GM12874 (cell line): ENCODE results near the gene ACBD3.
A peak's percentile ranks its signal among the peaks of the same experiment; 100 is the strongest.

Experiments
- CTCF ChIP-seq: IDR thresholded peaks from 2 replicates; pipeline ENCODE4 v1.5.1; 2011; ENCODE audit warnings: low read depth, mild to moderate bottlenecking, control low read depth, low read length, moderate library complexity; ENCODE audit not compliant: insufficient read depth

The ACBD3 gene

GRCh38 chr1:226209307-226210059 is 22.9 kb upstream of the ACBD3 start:
- TF ChIP-seq CTCF = no peak

GRCh38 chr1:226207048-226207447 is 20.5 kb upstream of the ACBD3 start:
- TF ChIP-seq CTCF = no peak

GRCh38 chr1:226204198-226204597 is 17.7 kb upstream of the ACBD3 start:
- no peak for TF ChIP-seq CTCF

GRCh38 chr1:226203655-226204054 is 17.1 kb upstream of the ACBD3 start:
- no peak for TF ChIP-seq CTCF

- no peak for TF ChIP-seq CTCF
Measured at GRCh38 chr1:226203240-226203639, 16.7 kb upstream of the ACBD3 start.

GRCh38 chr1:226202246-226202645 is 15.7 kb upstream of the ACBD3 start:
- TF ChIP-seq CTCF = no peak

- peak; percentile 53 for TF ChIP-seq CTCF
Measured at GRCh38 chr1:226201029-226201593, 14.6 kb upstream of the ACBD3 start.
